Neural cell (in vitro differentiated cells): ENCODE data around the gene PSMC6.

Source experiments
- CTCF ChIP-seq: fragments of 450-650 bp; IDR thresholded peaks from 2 replicates; pipeline ENCODE4 v1.5.1; 2014; ENCODE audit warnings: antibody characterized with exemption, mild to moderate bottlenecking, moderate library complexity; ENCODE audit not compliant: poor library complexity, severe bottlenecking
- EZH2 ChIP-seq: fragments of 200-600, 300-800 bp; shearing (Covaris generic), sonication (generic); IDR thresholded peaks from 2 replicates; pipeline ENCODE4 v1.6.1; 2014; ENCODE audit warnings: antibody characterized with exemption, low read length, borderline replicate concordance, mild to moderate bottlenecking; ENCODE audit not compliant: insufficient read depth, poor library complexity, severe bottlenecking
- MXI1 ChIP-seq: fragments of 450-650 bp; conservative IDR thresholded peaks from 2 replicates; pipeline ENCODE4 v1.6.1; 2014; ENCODE audit warnings: antibody characterized with exemption, mild to moderate bottlenecking; ENCODE audit not compliant: poor library complexity, severe bottlenecking
- POLR2AphosphoS5 ChIP-seq: IDR thresholded peaks from 2 replicates; pipeline ENCODE4 v1.6.1; 2012
- RAD21 ChIP-seq: fragments of 450-650 bp; conservative IDR thresholded peaks from 2 replicates; pipeline ENCODE4 v1.6.1; 2014; ENCODE audit warnings: antibody characterized with exemption, mild to moderate bottlenecking, moderate library complexity
- TAF1 ChIP-seq: IDR thresholded peaks from 2 replicates; pipeline ENCODE4 v1.6.1; 2012; ENCODE audit warnings: low read depth

DNA sequence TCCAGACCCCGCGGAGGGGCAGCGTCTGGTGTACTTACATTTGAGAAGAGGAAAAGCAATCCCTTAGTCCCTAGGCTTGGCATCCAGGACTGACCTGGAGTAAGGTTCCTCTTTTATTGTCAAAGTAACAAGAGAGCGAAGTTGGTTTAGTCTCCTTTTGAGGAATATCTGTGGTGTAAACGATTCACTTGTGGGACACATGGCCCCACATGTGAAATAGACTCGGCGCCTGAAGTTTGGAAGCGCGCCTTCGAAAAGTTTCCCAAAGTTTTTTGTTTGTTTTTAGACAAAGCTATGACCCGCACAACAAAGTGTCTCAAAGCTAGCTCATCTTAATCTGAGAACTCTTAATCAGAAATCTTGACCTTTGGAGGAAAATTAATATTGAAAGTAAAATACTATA, 23.7 kb downstream of the PSMC6 start:
- TF ChIP-seq CTCF, result no peak
- no peak for TF ChIP-seq MXI1
- TF ChIP-seq POLR2AphosphoS5, result no peak
- TF ChIP-seq RAD21, result no peak
- no peak for TF ChIP-seq EZH2
- no peak for TF ChIP-seq TAF1
